ENCODE results near the gene CCNY.

The CCNY gene

GRCh38 chr10:35386594-35387174, 50.4 kb downstream of the CCNY start:
- H3K36me3 ChIP-seq (replicated peaks; ENCODE audit: insufficient read depth, low read length): no peaks in the 10 kb centered on the region
- no peak for DNase-seq
- no peaks in the 10 kb centered on the region for H3K9me3 ChIP-seq (replicated peaks; ENCODE audit: insufficient read depth, low read length)
- no peak overlapping the region for H2AFZ ChIP-seq (ENCODE audit: low read length)
- no peak overlapping the region for H3K4me3 ChIP-seq (ENCODE audit: low read length)
- no peak overlapping the region for H3K9ac ChIP-seq (ENCODE audit: low read length)
- H3K9me2 ChIP-seq (replicated peaks; ENCODE audit: insufficient read depth, low read length): no peaks in the 10 kb centered on the region
- no peaks in the 10 kb centered on the region for H3K27me3 ChIP-seq (replicated peaks; ENCODE audit: insufficient read depth, low read length)
- no peak overlapping the region for H3K27ac ChIP-seq (ENCODE audit: low read length)
- no peaks in the 10 kb centered on the region for H3F3A ChIP-seq (ENCODE audit: insufficient read depth, low read length)
- no peak for TF ChIP-seq EZH2 (optimal IDR thresholded peaks at IDR 0.05; ENCODE audit: low read depth, low read length)
- TF ChIP-seq CTCF (IDR thresholded peaks at IDR 0.05; ENCODE audit: low read length): no peak
- no peak for TF ChIP-seq EZH2phosphoT487 (IDR thresholded peaks at IDR 0.05; ENCODE audit: low read length)
- no peak overlapping the region for H3K4me2 ChIP-seq (ENCODE audit: low read depth, low read length)
- H4K20me1 ChIP-seq (ENCODE audit: insufficient read depth, low read length): no peaks in the 10 kb centered on the region
- H3K4me1 ChIP-seq (ENCODE audit: low read length): no peaks in the 10 kb centered on the region
- H3K79me2 ChIP-seq (ENCODE audit: low read length): peaks cover 85% of the 10 kb centered on the region

GRCh38 chr10:35387768-35388167, 51.5 kb downstream of the CCNY start:
- peaks cover 84% of the 10 kb centered on the region for H3K79me2 ChIP-seq (ENCODE audit: low read length)
- H3K4me1 ChIP-seq (ENCODE audit: low read length): no peaks in the 10 kb centered on the region
- H3K9ac ChIP-seq (ENCODE audit: low read length): no peak overlapping the region
- H3K4me3 ChIP-seq (ENCODE audit: low read length): no peak overlapping the region
- no peaks in the 10 kb centered on the region for H3K9me3 ChIP-seq (replicated peaks; ENCODE audit: insufficient read depth, low read length)
- no peak overlapping the region for H3K27ac ChIP-seq (ENCODE audit: low read length)
- H2AFZ ChIP-seq (ENCODE audit: low read length): no peak overlapping the region
- DNase-seq: no peak
- no peaks in the 10 kb centered on the region for H3K36me3 ChIP-seq (replicated peaks; ENCODE audit: insufficient read depth, low read length)
- TF ChIP-seq EZH2 (optimal IDR thresholded peaks at IDR 0.05; ENCODE audit: low read depth, low read length) (no peak), EZH2phosphoT487 (IDR thresholded peaks at IDR 0.05; ENCODE audit: low read length) (no peak), CTCF (IDR thresholded peaks at IDR 0.05; ENCODE audit: low read length) (no peak)
- H4K20me1 ChIP-seq (ENCODE audit: insufficient read depth, low read length): no peaks in the 10 kb centered on the region
- H3K27me3 ChIP-seq (replicated peaks; ENCODE audit: insufficient read depth, low read length): no peaks in the 10 kb centered on the region
- no peak overlapping the region for H3K4me2 ChIP-seq (ENCODE audit: low read depth, low read length)
- no peaks in the 10 kb centered on the region for H3K9me2 ChIP-seq (replicated peaks; ENCODE audit: insufficient read depth, low read length)
- H3F3A ChIP-seq (ENCODE audit: insufficient read depth, low read length): no peaks in the 10 kb centered on the region

- Histone ChIP-seq H3K9me2 (replicated peaks; ENCODE audit: insufficient read depth, low read length) (no peaks in the 10 kb centered on the region), H3K4me3 (ENCODE audit: low read length) (no peak overlapping the region), H3K9me3 (replicated peaks; ENCODE audit: insufficient read depth, low read length) (no peaks in the 10 kb centered on the region), H4K20me1 (ENCODE audit: insufficient read depth, low read length) (no peaks in the 10 kb centered on the region), H3K36me3 (replicated peaks; ENCODE audit: insufficient read depth, low read length) (no peaks in the 10 kb centered on the region), H3K9ac (ENCODE audit: low read length) (no peak overlapping the region), H3K4me2 (ENCODE audit: low read depth, low read length) (no peak overlapping the region), H3F3A (ENCODE audit: insufficient read depth, low read length) (no peaks in the 10 kb centered on the region), H2AFZ (ENCODE audit: low read length) (no peak overlapping the region), H3K79me2 (ENCODE audit: low read length) (peaks cover 86% of the 10 kb centered on the region), H3K27ac (ENCODE audit: low read length) (no peak overlapping the region), H3K27me3 (replicated peaks; ENCODE audit: insufficient read depth, low read length) (no peaks in the 10 kb centered on the region), H3K4me1 (ENCODE audit: low read length) (no peaks in the 10 kb centered on the region)
- TF ChIP-seq EZH2phosphoT487 (IDR thresholded peaks at IDR 0.05; ENCODE audit: low read length) (no peak), EZH2 (optimal IDR thresholded peaks at IDR 0.05; ENCODE audit: low read depth, low read length) (no peak), CTCF (IDR thresholded peaks at IDR 0.05; ENCODE audit: low read length) (no peak)
- no peak for DNase-seq
Observed at GRCh38 chr10:35388197-35388596, 51.9 kb downstream of the CCNY start.

All from MM.1S (cell line).